GM12874 (cell line): ENCODE data around the gene BTBD7.

Experiments
- TF ChIP-seq, protein P1 (sequence below): IDR thresholded peaks from 2 replicates; pipeline ENCODE4 v1.5.1; 2011; ENCODE audit warnings: low read depth, mild to moderate bottlenecking, control low read depth, low read length, moderate library complexity; ENCODE audit not compliant: insufficient read depth

The BTBD7 gene

DNA sequence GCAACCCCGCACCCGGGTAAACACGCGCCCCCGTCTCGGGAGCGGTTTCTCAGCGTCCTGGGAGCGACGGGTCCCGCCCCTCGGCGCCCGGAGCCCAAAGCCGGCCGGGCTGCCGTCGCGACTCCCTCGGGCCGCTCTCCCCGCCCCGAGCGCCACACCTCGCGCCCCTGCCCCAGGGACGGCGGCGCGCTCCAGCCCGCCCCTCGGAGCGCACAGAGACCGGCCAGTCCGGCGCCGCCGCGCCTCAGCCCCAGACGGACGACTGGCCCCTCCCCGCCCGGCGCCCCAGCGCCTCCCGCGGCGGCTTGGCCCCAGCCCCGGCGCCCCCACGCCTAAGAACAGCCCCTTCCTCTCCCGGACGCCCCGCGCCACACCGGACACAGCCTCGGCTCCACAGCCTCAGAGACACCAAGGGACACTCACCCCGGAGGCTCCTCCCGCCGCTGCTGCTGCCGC is 411 bp downstream of the BTBD7 start:
- TF ChIP-seq, protein P1, sequence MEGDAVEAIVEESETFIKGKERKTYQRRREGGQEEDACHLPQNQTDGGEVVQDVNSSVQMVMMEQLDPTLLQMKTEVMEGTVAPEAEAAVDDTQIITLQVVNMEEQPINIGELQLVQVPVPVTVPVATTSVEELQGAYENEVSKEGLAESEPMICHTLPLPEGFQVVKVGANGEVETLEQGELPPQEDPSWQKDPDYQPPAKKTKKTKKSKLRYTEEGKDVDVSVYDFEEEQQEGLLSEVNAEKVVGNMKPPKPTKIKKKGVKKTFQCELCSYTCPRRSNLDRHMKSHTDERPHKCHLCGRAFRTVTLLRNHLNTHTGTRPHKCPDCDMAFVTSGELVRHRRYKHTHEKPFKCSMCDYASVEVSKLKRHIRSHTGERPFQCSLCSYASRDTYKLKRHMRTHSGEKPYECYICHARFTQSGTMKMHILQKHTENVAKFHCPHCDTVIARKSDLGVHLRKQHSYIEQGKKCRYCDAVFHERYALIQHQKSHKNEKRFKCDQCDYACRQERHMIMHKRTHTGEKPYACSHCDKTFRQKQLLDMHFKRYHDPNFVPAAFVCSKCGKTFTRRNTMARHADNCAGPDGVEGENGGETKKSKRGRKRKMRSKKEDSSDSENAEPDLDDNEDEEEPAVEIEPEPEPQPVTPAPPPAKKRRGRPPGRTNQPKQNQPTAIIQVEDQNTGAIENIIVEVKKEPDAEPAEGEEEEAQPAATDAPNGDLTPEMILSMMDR, result no peak

DNA sequence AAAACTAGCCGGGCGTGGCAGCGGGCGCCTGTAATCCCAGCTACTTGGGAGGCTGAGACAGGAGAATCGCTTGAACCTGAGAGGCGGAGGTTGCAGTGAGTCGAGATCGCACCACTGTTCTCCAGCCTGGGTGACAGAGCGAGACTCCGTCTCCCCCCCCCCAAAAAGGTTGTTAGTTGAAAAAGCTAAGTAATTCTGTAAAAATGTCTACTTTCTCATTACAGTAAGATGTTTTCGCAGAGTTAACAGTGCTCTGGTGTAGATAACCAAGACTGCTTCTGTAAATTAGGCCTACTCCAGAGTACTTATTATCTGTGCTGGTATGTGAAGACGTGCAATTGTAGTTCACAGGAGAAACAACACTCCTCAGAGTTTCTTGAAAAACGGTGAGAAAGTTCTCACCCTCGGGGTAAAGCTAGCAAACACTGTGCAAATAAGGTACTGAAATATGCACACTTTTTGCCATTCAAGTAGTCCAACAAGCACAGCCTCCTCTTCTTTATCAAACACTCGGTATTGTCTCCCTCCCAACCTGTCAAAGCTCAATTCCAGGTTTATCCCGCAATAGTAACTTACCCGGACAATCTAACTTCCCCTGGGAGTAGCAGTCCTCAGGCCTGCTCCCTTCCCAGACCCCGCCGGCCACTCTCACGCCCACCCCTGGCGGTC is 974 bp downstream of the BTBD7 start:
- TF ChIP-seq, protein P1, result no peak

DNA sequence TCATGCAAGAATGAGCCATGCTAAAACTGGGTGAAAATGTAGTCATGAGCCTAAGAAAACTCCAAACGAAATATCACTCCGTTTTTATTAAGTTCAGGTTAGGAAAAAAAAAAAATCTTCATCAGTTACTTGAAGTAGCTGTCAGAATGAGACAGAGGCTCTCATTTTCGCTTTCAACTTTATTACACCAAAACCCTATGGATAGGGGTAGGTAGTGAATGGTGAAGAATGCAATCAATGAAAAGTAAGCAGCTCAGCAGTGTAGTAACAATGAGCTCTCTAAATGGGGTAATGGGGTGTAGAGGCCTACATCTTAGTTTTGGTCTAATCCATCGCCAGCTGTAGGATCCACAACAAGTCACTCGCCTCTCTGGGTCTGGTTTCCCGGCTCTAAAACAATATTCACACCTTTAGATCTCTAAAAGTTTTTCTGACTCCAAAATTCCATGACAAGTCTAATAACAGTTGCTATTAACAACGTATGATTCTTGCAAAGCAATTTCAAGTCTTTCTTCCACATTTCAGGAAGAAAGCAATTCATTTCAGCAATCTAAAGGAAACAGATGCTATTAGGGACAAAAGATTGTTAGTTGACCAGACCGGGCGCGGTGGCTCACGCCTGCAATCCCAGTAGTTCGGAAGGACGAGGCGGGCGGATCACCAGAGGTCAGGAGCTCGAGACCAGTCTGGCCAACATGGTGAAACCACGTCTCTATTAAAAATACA is 1.7 kb downstream of the BTBD7 start:
- TF ChIP-seq, protein P1, result no peak

- TF ChIP-seq, protein P1, result no peak
These were observed 2.2 kb downstream of the BTBD7 start for GRCh38 chr14:93330609-93331000.

DNA sequence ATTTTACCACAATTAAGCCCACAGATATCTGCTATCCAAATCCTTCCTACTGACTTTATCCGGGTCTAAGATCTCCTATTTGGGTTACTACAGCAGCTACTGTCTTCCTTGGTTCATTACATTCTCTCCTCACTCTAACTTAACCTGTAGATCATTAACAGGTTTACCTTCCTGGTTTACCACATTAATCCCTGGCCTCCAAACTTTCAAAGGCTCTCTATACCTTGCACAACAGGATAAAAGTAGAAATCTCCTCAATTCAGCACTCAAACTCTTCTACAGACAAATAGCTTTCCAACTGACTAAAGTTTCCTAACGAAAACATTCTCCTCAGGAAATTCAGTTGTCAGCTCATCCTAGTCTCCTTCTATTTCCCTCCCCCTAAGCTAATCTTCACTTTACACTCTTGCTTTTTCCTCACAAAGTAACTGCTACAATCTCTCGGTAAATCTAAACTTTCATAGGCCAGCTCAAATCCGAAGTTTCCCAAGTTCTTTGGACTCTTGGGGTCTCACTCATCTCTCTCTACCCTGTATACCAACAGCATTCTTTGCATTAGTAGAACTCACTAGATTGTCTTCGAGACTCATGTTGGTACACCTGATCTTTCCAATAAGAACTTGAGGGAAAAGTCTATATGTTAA is 2.7 kb downstream of the BTBD7 start:
- TF ChIP-seq, protein P1, result no peak

- TF ChIP-seq, protein P1, result no peak
These were observed 4.3 kb downstream of the BTBD7 start for GRCh38 chr14:93328546-93328945.

- TF ChIP-seq, protein P1, result no peak
These were observed 6.6 kb downstream of the BTBD7 start for GRCh38 chr14:93326196-93326595.
